ENCODE measurements around the gene MAD1L1. TPM values are rescaled to one million over a fixed set of nuclear protein-coding genes. Genes with fewer than 3 reads are reported as not detected.

MAD1L1 gene
- total and polyA plus RNA-seq, 2 of the 13 experiments (the other 11 are each of a cell fraction or from before 2014, with no cell fraction given) = 17.4 to 64.7 TPM

DNA sequence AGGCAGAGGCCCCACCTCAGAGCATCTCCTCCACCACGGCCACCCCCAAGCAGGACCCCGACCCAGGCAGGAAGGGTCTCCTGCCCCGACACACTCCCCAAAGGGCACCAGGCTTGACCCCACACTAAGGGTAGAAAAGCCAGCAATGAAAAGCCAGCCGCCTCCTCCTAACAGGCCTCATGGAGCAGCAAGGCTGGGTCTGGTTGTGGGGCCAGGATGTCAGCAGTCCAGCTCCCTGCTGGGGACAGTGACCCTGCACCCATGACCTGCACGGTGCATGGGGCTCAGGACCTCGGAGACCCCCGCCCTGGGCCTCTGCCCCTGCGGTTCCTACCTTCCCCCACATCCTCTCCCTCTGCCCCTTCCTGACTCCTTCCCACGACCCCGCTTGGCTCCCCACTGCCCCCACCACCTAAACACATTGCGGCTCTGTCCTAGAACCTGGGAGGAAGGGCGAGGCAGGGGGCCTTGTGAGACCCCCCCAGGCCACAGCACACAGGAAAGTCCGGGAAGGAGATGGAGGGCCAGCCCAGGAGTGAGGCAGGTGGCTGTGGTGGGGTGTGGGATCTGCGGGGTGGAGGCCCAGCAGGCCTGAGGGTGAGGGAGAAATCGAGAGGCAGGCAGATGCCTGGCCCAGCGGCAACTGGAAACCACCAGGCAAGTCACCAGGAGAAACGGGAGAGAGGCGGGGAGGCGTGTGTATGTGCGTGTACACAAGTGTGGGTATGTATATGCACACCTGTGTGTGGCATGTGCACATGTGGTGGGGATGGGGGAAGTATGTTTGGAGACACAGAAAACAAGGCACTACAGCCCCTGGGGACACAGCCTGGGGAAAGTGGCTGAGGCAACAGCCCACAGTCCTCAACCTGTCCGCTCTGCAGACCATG, 229.9 kb downstream of the MAD1L1 start:
- ChIA-PET CTCF (ENCODE audit: low intra/inter-chr PET ratio, low total read pairs) (no interaction called here), POLR2A (no interaction called here)
- no peak overlapping the region for H3K4me3 ChIP-seq (replicated peaks in 1 of 3; ENCODE audit: insufficient read depth in 1 of 3, low read depth in 2 of 3, low read length in 3 of 3)
- ATAC-seq (no peak), DNase-seq (ENCODE audit: low spot score) (no peak), FAIRE-seq (no peak)
- H3K9ac ChIP-seq (ENCODE audit: insufficient read depth, low read depth, low read length) = no peak overlapping the region
- intact Hi-C loops (cut with micrococcal nuclease; ENCODE audit: unreplicated experiment) (no loop called here), in situ Hi-C loops (cut with HindIII; ENCODE audit: extremely low pct_ligation_motif_present, low pct_unique_long_range_greater_than_20kb) (no loop called here)
- BruUV-seq (replicated peaks) = no TSS peak
- H3K36me3 ChIP-seq (replicated peaks in 1 of 2; ENCODE audit: control insufficient read depth in 1 of 2, insufficient read depth in 2 of 2, low read length in 2 of 2) = peaks cover 2 to 11% of the 10 kb centered on the region in 2 experiments; a peak in 3 of 5 replicates
- H3K4me2 ChIP-seq (ENCODE audit: low read depth, low read length) = no peak overlapping the region
- no peaks in the 10 kb centered on the region for H3K9me3 ChIP-seq (ENCODE audit: low read length)
- no peaks in the 10 kb centered on the region for H4K20me1 ChIP-seq (ENCODE audit: insufficient read depth, low read length)
- H3K27me3 ChIP-seq (ENCODE audit: control insufficient read depth in 1 of 2, insufficient read depth in 2 of 2, low read length in 2 of 2) = no peaks in the 10 kb centered on the region
- TF ChIP-seq ZNF282 (IDR thresholded peaks at IDR 0.05; ENCODE audit: partially characterized antibody) = no peak
- TF ChIP-seq ASH2L (IDR thresholded peaks at IDR 0.05; ENCODE audit: insufficient read length, low read depth, low read length) = no peak
- TF ChIP-seq ZNF24 (IDR thresholded peaks at IDR 0.05) = no peak
- TF ChIP-seq, protein P1, sequence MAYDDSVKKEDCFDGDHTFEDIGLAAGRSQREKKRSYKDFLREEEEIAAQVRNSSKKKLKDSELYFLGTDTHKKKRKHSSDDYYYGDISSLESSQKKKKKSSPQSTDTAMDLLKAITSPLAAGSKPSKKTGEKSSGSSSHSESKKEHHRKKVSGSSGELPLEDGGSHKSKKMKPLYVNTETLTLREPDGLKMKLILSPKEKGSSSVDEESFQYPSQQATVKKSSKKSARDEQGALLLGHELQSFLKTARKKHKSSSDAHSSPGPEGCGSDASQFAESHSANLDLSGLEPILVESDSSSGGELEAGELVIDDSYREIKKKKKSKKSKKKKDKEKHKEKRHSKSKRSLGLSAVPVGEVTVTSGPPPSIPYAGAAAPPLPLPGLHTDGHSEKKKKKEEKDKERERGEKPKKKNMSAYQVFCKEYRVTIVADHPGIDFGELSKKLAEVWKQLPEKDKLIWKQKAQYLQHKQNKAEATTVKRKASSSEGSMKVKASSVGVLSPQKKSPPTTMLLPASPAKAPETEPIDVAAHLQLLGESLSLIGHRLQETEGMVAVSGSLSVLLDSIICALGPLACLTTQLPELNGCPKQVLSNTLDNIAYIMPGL (CRISPR knock-in tag; IDR thresholded peaks at IDR 0.05; ENCODE audit: borderline replicate concordance in 1 of 2, low read depth in 1 of 2) = no peak
- TF ChIP-seq TEAD2 (CRISPR knock-in tag; IDR thresholded peaks at IDR 0.05) = no peak
- TF ChIP-seq ARNTL (CRISPR knock-in tag; IDR thresholded peaks at IDR 0.05) = no peak
- TF ChIP-seq NR2C2 (CRISPR knock-in tag; IDR thresholded peaks at IDR 0.05; ENCODE audit: borderline replicate concordance) = no peak
- TF ChIP-seq ETV6 (CRISPR knock-in tag; conservative IDR thresholded peaks at IDR 0.05) = no peak
- no peak for TF ChIP-seq NFKBIZ (CRISPR knock-in tag; IDR thresholded peaks at IDR 0.05)
- TF ChIP-seq, protein P2, sequence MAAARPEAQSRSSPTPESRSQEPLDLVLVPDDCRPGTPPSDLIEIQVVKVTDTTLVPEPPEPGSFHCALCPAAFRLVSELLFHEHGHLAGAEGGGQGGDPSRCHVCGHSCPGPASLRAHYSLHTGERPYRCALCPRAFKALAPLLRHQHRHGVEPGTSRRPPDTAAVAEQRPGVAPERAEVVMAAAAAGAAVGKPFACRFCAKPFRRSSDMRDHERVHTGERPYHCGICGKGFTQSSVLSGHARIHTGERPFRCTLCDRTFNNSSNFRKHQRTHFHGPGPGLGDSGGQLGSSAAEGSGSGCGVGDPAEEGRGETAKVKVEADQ (CRISPR knock-in tag; IDR thresholded peaks at IDR 0.05; ENCODE audit: borderline replicate concordance) = no peak
- TF ChIP-seq ATF7-NPFF (CRISPR knock-in tag; IDR thresholded peaks at IDR 0.05; ENCODE audit: low read depth) = no peak
- TF ChIP-seq TCF7 (IDR thresholded peaks at IDR 0.05; ENCODE audit: low read depth) = no peak
- TF ChIP-seq, protein P3, sequence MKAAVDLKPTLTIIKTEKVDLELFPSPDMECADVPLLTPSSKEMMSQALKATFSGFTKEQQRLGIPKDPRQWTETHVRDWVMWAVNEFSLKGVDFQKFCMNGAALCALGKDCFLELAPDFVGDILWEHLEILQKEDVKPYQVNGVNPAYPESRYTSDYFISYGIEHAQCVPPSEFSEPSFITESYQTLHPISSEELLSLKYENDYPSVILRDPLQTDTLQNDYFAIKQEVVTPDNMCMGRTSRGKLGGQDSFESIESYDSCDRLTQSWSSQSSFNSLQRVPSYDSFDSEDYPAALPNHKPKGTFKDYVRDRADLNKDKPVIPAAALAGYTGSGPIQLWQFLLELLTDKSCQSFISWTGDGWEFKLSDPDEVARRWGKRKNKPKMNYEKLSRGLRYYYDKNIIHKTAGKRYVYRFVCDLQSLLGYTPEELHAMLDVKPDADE (CRISPR knock-in tag; IDR thresholded peaks at IDR 0.05) = no peak
- no peak for TF ChIP-seq JUNB (CRISPR knock-in tag; IDR thresholded peaks at IDR 0.05; ENCODE audit: borderline replicate concordance)
- no peak for TF ChIP-seq CC2D1A (CRISPR knock-in tag; IDR thresholded peaks at IDR 0.05)
- no peak for TF ChIP-seq DR1 (CRISPR knock-in tag; IDR thresholded peaks at IDR 0.05)
- TF ChIP-seq, protein P4, sequence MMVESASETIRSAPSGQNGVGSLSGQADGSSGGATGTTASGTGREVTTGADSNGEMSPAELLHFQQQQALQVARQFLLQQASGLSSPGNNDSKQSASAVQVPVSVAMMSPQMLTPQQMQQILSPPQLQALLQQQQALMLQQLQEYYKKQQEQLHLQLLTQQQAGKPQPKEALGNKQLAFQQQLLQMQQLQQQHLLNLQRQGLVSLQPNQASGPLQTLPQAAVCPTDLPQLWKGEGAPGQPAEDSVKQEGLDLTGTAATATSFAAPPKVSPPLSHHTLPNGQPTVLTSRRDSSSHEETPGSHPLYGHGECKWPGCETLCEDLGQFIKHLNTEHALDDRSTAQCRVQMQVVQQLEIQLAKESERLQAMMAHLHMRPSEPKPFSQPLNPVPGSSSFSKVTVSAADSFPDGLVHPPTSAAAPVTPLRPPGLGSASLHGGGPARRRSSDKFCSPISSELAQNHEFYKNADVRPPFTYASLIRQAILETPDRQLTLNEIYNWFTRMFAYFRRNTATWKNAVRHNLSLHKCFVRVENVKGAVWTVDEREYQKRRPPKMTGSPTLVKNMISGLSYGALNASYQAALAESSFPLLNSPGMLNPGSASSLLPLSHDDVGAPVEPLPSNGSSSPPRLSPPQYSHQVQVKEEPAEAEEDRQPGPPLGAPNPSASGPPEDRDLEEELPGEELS (CRISPR knock-in tag; IDR thresholded peaks at IDR 0.05) = no peak
- TF ChIP-seq ZNF674 (CRISPR knock-in tag; IDR thresholded peaks at IDR 0.05; ENCODE audit: low read depth) = no peak
- TF ChIP-seq ZNF780A (CRISPR knock-in tag; IDR thresholded peaks at IDR 0.05) = no peak
- H3K27ac ChIP-seq (ENCODE audit: extremely low read length, insufficient read depth, low read length) = no peak overlapping the region
- H3K79me2 ChIP-seq (ENCODE audit: insufficient read depth, low read length) = no peaks in the 10 kb centered on the region
- WGBS (ENCODE audit: low lambda C conversion rate) = 93% methylated on average over 16 of the region's 21 CpGs
- H2AFZ ChIP-seq (ENCODE audit: low read length) = no peak overlapping the region
- H3K4me1 ChIP-seq (ENCODE audit: insufficient read depth, low read length) = 0 out of 2 replicates have a peak, but pooled peaks cover 5% of the 10 kb centered on the region

All from HepG2 (cell line).